Mucosa of stomach (tissue), 1 donor: Measurements from ENCODE around the gene APOOL.
"Not testable (repeated sequence)": the region's sequence is repeated elsewhere in the genome, so short reads cannot be mapped to it uniquely, and the experiment has no call there.

ENCODE experiments used
- H3K27me3 ChIP-seq: one replicate; pipeline ENCODE4 v1.7.0; 2013; ENCODE audit warnings: mild to moderate bottlenecking, low read length; ENCODE audit not compliant: control insufficient read depth, insufficient read depth
- H3K36me3 ChIP-seq: one replicate; pipeline ENCODE4 v1.7.0; 2013; ENCODE audit warnings: low read length; ENCODE audit not compliant: control insufficient read depth, insufficient read depth
- H3K4me1 ChIP-seq: one replicate; pipeline ENCODE4 v1.7.0; 2013; ENCODE audit warnings: mild to moderate bottlenecking, low read length; ENCODE audit not compliant: control insufficient read depth, insufficient read depth
- H3K4me3 ChIP-seq: one replicate; pipeline ENCODE4 v1.7.0; 2013; ENCODE audit warnings: low read length
- H3K9ac ChIP-seq: one replicate; pipeline ENCODE4 v1.7.0; 2013; ENCODE audit warnings: mild to moderate bottlenecking, low read length, moderate library complexity
- H3K9me3 ChIP-seq: one replicate; pipeline ENCODE4 v1.7.0; 2013; ENCODE audit warnings: mild to moderate bottlenecking, low read length, moderate library complexity; ENCODE audit not compliant: control insufficient read depth
- donor health status: Pancreatic carcinoma.

Gene APOOL, protein sequence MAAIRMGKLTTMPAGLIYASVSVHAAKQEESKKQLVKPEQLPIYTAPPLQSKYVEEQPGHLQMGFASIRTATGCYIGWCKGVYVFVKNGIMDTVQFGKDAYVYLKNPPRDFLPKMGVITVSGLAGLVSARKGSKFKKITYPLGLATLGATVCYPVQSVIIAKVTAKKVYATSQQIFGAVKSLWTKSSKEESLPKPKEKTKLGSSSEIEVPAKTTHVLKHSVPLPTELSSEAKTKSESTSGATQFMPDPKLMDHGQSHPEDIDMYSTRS

GRCh38 chrX:85003655-85004244 lies at the start of gene APOOL:
Gene APOOL, plus strand, starts transcription at chrX:85003877. Its CDS starts 36 bp downstream, at chrX:85003913.
- H3K9me3 ChIP-seq = no peaks in the 10 kb centered on the region
- no peaks in the 10 kb centered on the region for H3K36me3 ChIP-seq
- H3K9ac ChIP-seq = peak within 1 kb of the TSS; percentile 81
- H3K4me1 ChIP-seq = no peaks in the 10 kb centered on the region
- H3K4me3 ChIP-seq = peak within 1 kb of the TSS; percentile 87
- H3K27me3 ChIP-seq = no peaks in the 10 kb centered on the region

DNA sequence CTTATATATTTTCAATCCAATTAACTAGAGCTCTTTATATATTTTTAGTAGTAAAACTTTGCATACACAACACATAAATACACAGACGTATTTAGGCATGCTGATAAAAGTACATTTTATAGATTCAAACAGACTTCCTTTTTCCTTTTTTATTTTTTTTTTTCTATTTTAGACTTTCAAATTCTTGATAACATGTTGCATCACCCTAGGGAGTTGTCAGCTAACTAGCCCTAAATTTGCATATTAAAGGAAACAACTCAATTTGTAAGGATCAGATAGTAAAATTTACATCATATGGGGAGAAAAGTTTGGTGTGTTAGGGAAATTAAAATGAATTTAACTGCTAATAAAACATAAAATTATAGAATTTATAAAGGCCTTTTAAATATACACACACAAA lies 47.4 kb upstream of the APOOL start:
- Histone ChIP-seq H3K9ac (no peak overlapping the region), H3K27me3 (no peaks in the 10 kb centered on the region), H3K4me1 (no peaks in the 10 kb centered on the region), H3K9me3 (no peaks in the 10 kb centered on the region), H3K4me3 (no peak overlapping the region), H3K36me3 (no peaks in the 10 kb centered on the region)

GRCh38 chrX:84974803-84975202 lies 28.9 kb upstream of the APOOL start:
- no peaks in the 10 kb centered on the region for H3K36me3 ChIP-seq
- H3K9me3 ChIP-seq = no peaks in the 10 kb centered on the region
- H3K4me1 ChIP-seq = no peaks in the 10 kb centered on the region
- no peak overlapping the region for H3K4me3 ChIP-seq
- no peak overlapping the region for H3K9ac ChIP-seq
- H3K27me3 ChIP-seq = no peaks in the 10 kb centered on the region

- H3K4me3 ChIP-seq, H3K9me3 ChIP-seq, H3K4me1 ChIP-seq, H3K9ac ChIP-seq, H3K27me3 ChIP-seq, H3K36me3 ChIP-seq: not testable (repeated sequence)
Observed at GRCh38 chrX:84991739-84992138, 11.9 kb upstream of the APOOL start.

DNA sequence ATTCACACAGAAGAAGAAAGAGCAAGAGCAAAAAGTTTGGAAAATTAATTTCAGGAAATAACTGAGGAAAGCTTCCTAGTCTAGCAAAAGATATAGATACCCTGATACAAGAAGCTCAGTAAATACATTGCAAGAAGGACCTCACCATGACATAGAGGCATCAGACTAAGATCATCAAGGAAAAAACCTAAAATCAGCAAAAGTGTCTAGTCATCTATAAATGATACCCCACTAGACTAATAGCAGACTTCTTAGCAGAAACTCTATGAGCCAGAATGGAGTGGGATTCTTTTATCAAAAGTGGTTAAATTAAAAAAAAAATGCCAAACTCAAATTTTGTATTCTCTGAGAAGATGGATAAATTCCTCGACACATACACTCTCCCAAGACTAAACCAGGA lies 10.5 kb upstream of the APOOL start:
- Histone ChIP-seq H3K27me3 (no peaks in the 10 kb centered on the region), H3K4me1 (no peaks in the 10 kb centered on the region), H3K4me3 (no peak overlapping the region), H3K9ac (no peak overlapping the region), H3K9me3 (no peaks in the 10 kb centered on the region), H3K36me3 (no peaks in the 10 kb centered on the region)

- H3K9ac ChIP-seq = no peak overlapping the region
- H3K27me3 ChIP-seq = no peaks in the 10 kb centered on the region
- H3K4me3 ChIP-seq = no peak overlapping the region
- no peaks in the 10 kb centered on the region for H3K4me1 ChIP-seq
- no peaks in the 10 kb centered on the region for H3K36me3 ChIP-seq
- no peaks in the 10 kb centered on the region for H3K9me3 ChIP-seq
Observed at GRCh38 chrX:85001344-85001743, 2.3 kb upstream of the APOOL start.

GRCh38 chrX:85004255-85004654 lies 578 bp downstream of the APOOL start:
- Histone ChIP-seq H3K36me3 (no peaks in the 10 kb centered on the region), H3K9ac (peak overlapping the region; percentile 81), H3K27me3 (no peaks in the 10 kb centered on the region), H3K4me3 (peak overlapping the region; percentile 87), H3K9me3 (no peaks in the 10 kb centered on the region), H3K4me1 (no peaks in the 10 kb centered on the region)

GRCh38 chrX:85012098-85012497 lies 8.4 kb downstream of the APOOL start:
- Histone ChIP-seq H3K27me3 (no peaks in the 10 kb centered on the region), H3K4me3 (no peak overlapping the region), H3K9me3 (no peaks in the 10 kb centered on the region), H3K36me3 (no peaks in the 10 kb centered on the region), H3K4me1 (no peaks in the 10 kb centered on the region), H3K9ac (no peak overlapping the region)

- not testable (repeated sequence) for H3K27me3 ChIP-seq, H3K9ac ChIP-seq, H3K4me3 ChIP-seq, H3K4me1 ChIP-seq, H3K36me3 ChIP-seq, H3K9me3 ChIP-seq
Observed at GRCh38 chrX:85015351-85015750, 11.7 kb downstream of the APOOL start.

DNA sequence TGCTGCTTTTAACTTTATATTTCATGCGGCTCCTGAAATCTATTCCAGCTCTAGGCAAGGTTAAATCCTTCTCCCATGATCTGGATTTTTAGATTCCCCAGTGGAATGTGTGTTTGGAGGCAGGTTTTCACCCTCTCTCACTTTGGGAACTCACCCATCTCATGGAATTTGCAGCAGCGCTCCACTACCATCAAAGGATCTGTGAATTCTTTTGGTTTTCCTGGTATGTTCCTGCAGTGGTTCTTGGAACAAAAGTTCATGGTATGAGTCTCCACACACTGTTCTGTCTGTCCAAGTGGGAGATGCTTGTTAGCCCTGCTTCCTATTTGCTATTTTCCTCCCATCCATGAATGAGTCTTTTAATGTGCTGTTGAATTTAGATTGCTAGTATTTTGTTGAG lies 14.0 kb downstream of the APOOL start:
- Histone ChIP-seq H3K9ac (no peak overlapping the region), H3K27me3 (no peaks in the 10 kb centered on the region), H3K4me1 (no peaks in the 10 kb centered on the region), H3K36me3 (no peaks in the 10 kb centered on the region), H3K4me3 (no peak overlapping the region), H3K9me3 (no peaks in the 10 kb centered on the region)

GRCh38 chrX:85018471-85018870 lies 14.8 kb downstream of the APOOL start:
- Histone ChIP-seq H3K36me3 (no peaks in the 10 kb centered on the region), H3K9ac (no peak overlapping the region), H3K4me3 (no peak overlapping the region), H3K27me3 (no peaks in the 10 kb centered on the region), H3K4me1 (no peaks in the 10 kb centered on the region), H3K9me3 (no peaks in the 10 kb centered on the region)

DNA sequence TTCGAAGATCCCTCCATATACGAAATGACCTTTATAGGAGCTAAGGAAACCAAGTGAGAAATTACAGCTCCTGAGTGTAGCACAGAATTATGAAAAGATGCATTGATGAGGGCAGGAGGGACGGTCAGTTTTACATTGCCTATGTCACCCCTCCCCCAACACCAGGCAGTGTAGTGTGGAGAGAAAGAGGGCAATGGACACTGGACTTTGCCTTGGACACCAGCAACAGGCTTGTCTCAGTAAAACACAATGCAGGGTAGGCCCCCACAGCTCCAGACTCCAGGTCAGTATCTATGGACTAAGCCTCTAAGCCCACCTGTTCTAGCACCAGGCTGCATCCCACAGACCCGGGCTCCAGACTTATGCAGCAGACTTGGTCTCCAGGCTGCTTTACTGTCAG lies 16.5 kb downstream of the APOOL start:
- Histone ChIP-seq H3K27me3 (no peaks in the 10 kb centered on the region), H3K9ac (no peak overlapping the region), H3K4me3 (no peak overlapping the region), H3K36me3 (no peaks in the 10 kb centered on the region), H3K9me3 (no peaks in the 10 kb centered on the region), H3K4me1 (no peaks in the 10 kb centered on the region)

DNA sequence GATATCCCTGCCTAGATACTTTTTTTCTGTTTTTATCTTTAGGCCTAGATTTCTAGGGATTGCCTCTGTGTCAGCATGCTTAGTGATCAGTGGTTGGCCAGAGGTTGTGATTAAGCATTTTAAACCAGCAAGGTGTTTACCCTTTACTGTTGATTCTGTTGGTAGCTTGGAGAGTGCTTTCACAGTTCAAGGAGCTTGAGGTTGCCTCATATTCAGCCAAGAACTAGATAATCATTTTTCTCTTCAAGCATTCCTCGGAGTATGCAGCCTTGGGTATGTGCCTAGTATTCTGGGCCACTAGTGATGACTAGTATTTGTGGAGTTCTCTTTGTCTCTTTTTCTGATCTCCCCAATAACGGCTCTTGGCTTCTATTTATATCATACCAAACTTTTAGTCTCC lies 20.4 kb downstream of the APOOL start:
- no peak overlapping the region for H3K4me3 ChIP-seq
- H3K4me1 ChIP-seq = no peaks in the 10 kb centered on the region
- H3K9me3 ChIP-seq = no peaks in the 10 kb centered on the region
- no peak overlapping the region for H3K9ac ChIP-seq
- no peaks in the 10 kb centered on the region for H3K27me3 ChIP-seq
- H3K36me3 ChIP-seq = no peaks in the 10 kb centered on the region
